Fibroblast of lung (primary cell): ENCODE results near the gene RTN4RL1. TPM values are rescaled to one million over a fixed set of nuclear protein-coding genes. Genes with fewer than 3 reads are reported as not detected.

Experiments
- DNase-seq, 2 donors: peaks; one replicate each; pipeline versions ENCODE4 v3.0.0 to v3.0.0-alpha.2; 2010; ENCODE audit warnings: low read depth in 2 of 2
- H2AFZ ChIP-seq: 2 replicates; pipeline ENCODE4 v1.5.1; 2012; ENCODE audit warnings: low read length, control low read depth, inconsistent platforms
- H3K27ac ChIP-seq: 2 replicates; pipeline ENCODE4 v1.5.1; 2011; ENCODE audit warnings: low read length, control low read depth; ENCODE audit not compliant: insufficient read depth
- H3K27me3 ChIP-seq: 2 replicates; pipeline ENCODE4 v1.5.1; 2011; ENCODE audit warnings: mild to moderate bottlenecking, low read length; ENCODE audit not compliant: control insufficient read depth, insufficient read depth
- H3K36me3 ChIP-seq: 2 replicates; pipeline ENCODE4 v1.5.1; 2011; ENCODE audit warnings: low read length; ENCODE audit not compliant: control insufficient read depth, insufficient read depth
- H3K4me1 ChIP-seq: 2 replicates; pipeline ENCODE4 v1.5.1; 2011; ENCODE audit warnings: low read length; ENCODE audit not compliant: control insufficient read depth, insufficient read depth; ENCODE audit errors: extremely low read depth
- H3K4me2 ChIP-seq: 2 replicates; pipeline ENCODE4 v1.5.1; 2011; ENCODE audit warnings: low read length, control low read depth; ENCODE audit not compliant: insufficient read depth; ENCODE audit errors: extremely low read depth
- H3K4me3 ChIP-seq, 4 experiments: fragments of 200-600 bp in 1 of 4; sonication (generic) in 1 of 4; replicated peaks in 1 of 4; 2 replicates each; pipeline ENCODE4 v1.5.1; 2011 to 2016; ENCODE audit warnings: low read length in 4 of 4, low read depth in 3 of 4, mild to moderate bottlenecking in 3 of 4, control low read depth in 2 of 4, inconsistent platforms in 1 of 4, mixed read lengths in 1 of 4; ENCODE audit not compliant: insufficient read depth in 1 of 4; ENCODE audit errors: control extremely low read depth in 1 of 4
- H3K79me2 ChIP-seq: 2 replicates; pipeline ENCODE4 v1.5.1; 2012; ENCODE audit warnings: mild to moderate bottlenecking, low read length, inconsistent platforms; ENCODE audit not compliant: control insufficient read depth, insufficient read depth
- H3K9ac ChIP-seq: 2 replicates; pipeline ENCODE4 v1.5.1; 2011; ENCODE audit warnings: mild to moderate bottlenecking, low read length, control low read depth; ENCODE audit not compliant: insufficient read depth
- H3K9me3 ChIP-seq: 2 replicates; pipeline ENCODE4 v1.5.1; 2012; ENCODE audit warnings: low read depth, low read length; ENCODE audit not compliant: control insufficient read depth, insufficient read depth
- H4K20me1 ChIP-seq: 2 replicates; pipeline ENCODE4 v1.5.1; 2011; ENCODE audit warnings: low read length; ENCODE audit not compliant: control insufficient read depth, insufficient read depth; ENCODE audit errors: extremely low read depth
- EZH2 ChIP-seq: IDR thresholded peaks from 2 replicates; pipeline ENCODE4 v1.5.1; 2012; ENCODE audit warnings: low read length, control low read depth, mild to moderate bottlenecking; ENCODE audit errors: missing control alignments
- polyA plus RNA-seq, 2 donors: library from polyadenylated mRNA; depleted of rRNA in 1 of 2; stranded (reverse) in 1 of 2; unstranded in 1 of 2; fragments of >200 nt; gene quantifications; 2 replicates each; pipeline ENCODE4 v1.2.1, GENCODE V29; 2011 to 2012; ENCODE audit warnings: missing spikeins in 1 of 2
- total RNA-seq: library from RNA; depleted of rRNA; stranded (reverse); fragments of >200 nt; gene quantifications from 2 replicates; pipeline ENCODE4 v1.2.1, GENCODE V29; 2014
- TF ChIP-seq, protein P1 (sequence below), 2 donors: IDR thresholded peaks in 1 of 2; conservative IDR thresholded peaks in 1 of 2; 1 replicate in 1 of 2; 2 replicates in 1 of 2; pipeline ENCODE4 v1.5.1; 2011 to 2012; ENCODE audit warnings: low read length in 2 of 2, control low read depth in 1 of 2, inconsistent platforms in 1 of 2, low read depth in 1 of 2, mild to moderate bottlenecking in 1 of 2

Gene RTN4RL1
- total and polyA plus RNA-seq, 2 donors (not counting 1 experiment from before 2014, with no cell fraction given): 0.39 to 0.83 TPM

DNA sequence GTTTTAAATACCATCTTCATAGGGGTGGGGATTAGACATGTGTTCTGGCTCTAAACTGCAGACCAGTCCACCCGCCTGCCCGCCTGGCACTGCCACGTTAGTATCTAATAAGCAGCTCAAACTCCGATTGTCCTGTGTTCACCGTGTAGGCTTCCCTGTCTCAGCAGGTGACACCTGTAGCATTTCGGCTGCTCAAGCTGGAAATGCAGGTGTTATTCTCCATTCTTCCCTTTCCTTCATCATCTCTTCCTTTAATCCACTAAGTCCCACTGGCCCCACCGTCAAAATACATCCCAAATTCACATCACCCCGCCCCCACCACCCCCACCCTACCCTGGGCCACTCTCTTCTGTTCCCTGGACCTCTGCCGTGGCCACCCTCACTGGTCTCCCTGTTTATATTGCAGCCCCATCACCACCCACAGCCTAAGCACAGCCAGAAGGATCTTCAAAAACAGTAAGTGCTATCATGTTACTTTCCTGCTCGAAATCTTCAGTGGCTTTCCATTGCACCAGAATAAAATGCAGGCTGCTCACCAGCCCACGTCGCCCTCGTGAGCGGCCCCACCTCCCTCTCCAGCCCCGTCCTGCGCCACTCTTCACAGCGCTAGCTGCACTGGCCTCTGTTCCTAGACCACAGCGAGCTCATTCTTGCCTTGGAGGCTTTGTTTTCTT lies 65.1 kb downstream of the RTN4RL1 start:
- TF ChIP-seq, protein P1, sequence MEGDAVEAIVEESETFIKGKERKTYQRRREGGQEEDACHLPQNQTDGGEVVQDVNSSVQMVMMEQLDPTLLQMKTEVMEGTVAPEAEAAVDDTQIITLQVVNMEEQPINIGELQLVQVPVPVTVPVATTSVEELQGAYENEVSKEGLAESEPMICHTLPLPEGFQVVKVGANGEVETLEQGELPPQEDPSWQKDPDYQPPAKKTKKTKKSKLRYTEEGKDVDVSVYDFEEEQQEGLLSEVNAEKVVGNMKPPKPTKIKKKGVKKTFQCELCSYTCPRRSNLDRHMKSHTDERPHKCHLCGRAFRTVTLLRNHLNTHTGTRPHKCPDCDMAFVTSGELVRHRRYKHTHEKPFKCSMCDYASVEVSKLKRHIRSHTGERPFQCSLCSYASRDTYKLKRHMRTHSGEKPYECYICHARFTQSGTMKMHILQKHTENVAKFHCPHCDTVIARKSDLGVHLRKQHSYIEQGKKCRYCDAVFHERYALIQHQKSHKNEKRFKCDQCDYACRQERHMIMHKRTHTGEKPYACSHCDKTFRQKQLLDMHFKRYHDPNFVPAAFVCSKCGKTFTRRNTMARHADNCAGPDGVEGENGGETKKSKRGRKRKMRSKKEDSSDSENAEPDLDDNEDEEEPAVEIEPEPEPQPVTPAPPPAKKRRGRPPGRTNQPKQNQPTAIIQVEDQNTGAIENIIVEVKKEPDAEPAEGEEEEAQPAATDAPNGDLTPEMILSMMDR (conservative IDR thresholded peaks at IDR 0.05 in 1 of 2, IDR thresholded peaks at IDR 0.05 in 1 of 2; ENCODE audit: low read depth in 1 of 2, low read length in 2 of 2): no peak
- no peak for TF ChIP-seq EZH2
- Histone ChIP-seq H3K4me2 (no peak overlapping the region), H3K27me3 (no peaks in the 10 kb centered on the region), H3K79me2 (no peaks in the 10 kb centered on the region), H3K4me3 (peak overlapping the region in 1 of 4 experiments; percentile 1), H3K36me3 (no peaks in the 10 kb centered on the region), H3K9me3 (no peaks in the 10 kb centered on the region), H3K9ac (no peak overlapping the region), H4K20me1 (no peaks in the 10 kb centered on the region), H3K27ac (no peak overlapping the region), H3K4me1 (peaks cover 2% of the 10 kb centered on the region), H2AFZ (no peak overlapping the region)
- peak in 1 of 2 donors; percentile 27 for DNase-seq

DNA sequence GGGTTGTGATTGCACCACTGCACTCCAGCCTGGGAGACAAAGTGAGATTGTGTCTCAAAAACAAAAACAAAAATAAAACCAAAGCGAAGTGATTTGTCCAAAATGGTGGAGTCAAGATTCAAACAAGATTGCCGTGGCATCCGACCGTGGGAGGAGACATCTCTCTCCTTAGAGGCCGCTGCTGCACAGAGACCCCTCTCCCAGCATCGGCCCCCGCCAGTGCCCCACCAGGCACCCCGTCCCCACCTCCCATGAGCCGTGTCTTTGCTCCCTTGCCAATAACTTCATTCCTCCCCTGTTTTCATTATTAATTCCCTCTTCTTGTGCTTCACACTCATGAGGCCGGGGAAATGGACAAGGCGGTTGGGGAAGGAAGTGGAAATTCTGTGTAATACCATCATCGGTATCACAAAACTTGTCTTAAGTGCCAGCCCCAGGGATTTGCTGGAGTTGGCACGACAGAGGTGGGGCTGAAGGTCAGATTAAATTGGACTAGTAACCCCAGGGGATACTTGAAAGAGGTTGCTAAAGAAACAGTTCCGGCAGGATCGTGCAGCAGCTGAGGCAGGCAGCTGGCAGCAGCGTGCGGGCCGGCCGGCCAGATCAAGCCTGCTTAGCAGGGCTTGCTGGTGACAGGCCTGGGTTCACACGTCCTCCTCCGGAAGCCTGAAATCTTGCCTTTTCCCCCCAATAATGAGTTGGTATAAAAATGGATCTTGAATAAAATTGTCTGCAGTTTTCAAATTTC lies 66.8 kb downstream of the RTN4RL1 start:
- Histone ChIP-seq H3K9me3 (no peaks in the 10 kb centered on the region), H4K20me1 (no peaks in the 10 kb centered on the region), H3K4me2 (no peak overlapping the region), H3K79me2 (no peaks in the 10 kb centered on the region), H3K27ac (no peak overlapping the region), H2AFZ (no peak overlapping the region), H3K27me3 (no peaks in the 10 kb centered on the region), H3K36me3 (no peaks in the 10 kb centered on the region), H3K4me3 (no peak overlapping the region), H3K9ac (no peak overlapping the region), H3K4me1 (peaks cover 2% of the 10 kb centered on the region)
- no peak for DNase-seq
- no peak for TF ChIP-seq EZH2
- TF ChIP-seq, protein P1 (conservative IDR thresholded peaks at IDR 0.05 in 1 of 2, IDR thresholded peaks at IDR 0.05 in 1 of 2; ENCODE audit: low read depth in 1 of 2, low read length in 2 of 2): no peak

DNA sequence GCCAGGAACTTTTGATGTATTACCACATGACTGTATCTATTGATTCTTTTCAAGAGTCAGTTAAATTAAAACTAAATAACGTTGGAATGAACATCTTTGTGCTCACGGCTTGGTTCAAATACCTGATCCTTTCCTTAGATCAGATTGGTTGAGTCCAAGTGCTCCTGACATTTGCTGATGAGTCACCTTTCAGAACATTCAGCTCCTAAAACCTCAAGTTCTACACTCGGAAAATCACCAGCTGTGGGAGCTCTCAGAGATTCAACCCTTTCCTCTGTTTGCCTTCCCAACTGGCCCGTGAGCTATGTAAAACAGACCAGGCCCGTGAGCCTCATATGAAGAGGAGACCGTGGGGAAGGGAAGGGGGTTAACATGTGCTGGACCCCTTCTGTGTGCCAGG lies 68.1 kb downstream of the RTN4RL1 start:
- Histone ChIP-seq H3K4me3 (no peak overlapping the region), H2AFZ (no peak overlapping the region)

More for the DNA sequence above, 68.1 kb downstream of the RTN4RL1 start:
- H3K4me1 ChIP-seq: peaks cover 2% of the 10 kb centered on the region
- no peaks in the 10 kb centered on the region for H3K79me2 ChIP-seq
- no peaks in the 10 kb centered on the region for H3K9me3 ChIP-seq
- H3K27ac ChIP-seq: no peak overlapping the region
- no peak overlapping the region for H3K9ac ChIP-seq
- H4K20me1 ChIP-seq: no peaks in the 10 kb centered on the region
- peak; percentile 13 to 61 for DNase-seq
- H3K27me3 ChIP-seq: no peaks in the 10 kb centered on the region
- H3K36me3 ChIP-seq: no peaks in the 10 kb centered on the region
- no peak overlapping the region for H3K4me2 ChIP-seq
- TF ChIP-seq, protein P1 (conservative IDR thresholded peaks at IDR 0.05 in 1 of 2, IDR thresholded peaks at IDR 0.05 in 1 of 2; ENCODE audit: low read depth in 1 of 2, low read length in 2 of 2): no peak
- TF ChIP-seq EZH2: no peak
